Effector memory CD4-positive, alpha-beta T cell (primary cell): Measurements from ENCODE around the gene FLNB.
"Not testable (repeated sequence)": the region's sequence is repeated elsewhere in the genome, so short reads cannot be mapped to it uniquely, and the experiment has no call there.

Source experiments
- DNase-seq, 3 donors: peaks; one replicate each; pipeline ENCODE4 v3.0.0-alpha.2; 2020
- H3K27ac ChIP-seq: 2 replicates; pipeline ENCODE4 v1.7.0; 2013; ENCODE audit warnings: mild to moderate bottlenecking, low read length, moderate library complexity; ENCODE audit not compliant: insufficient read depth, poor library complexity, severe bottlenecking
- H3K27me3 ChIP-seq: replicated peaks from 2 replicates; pipeline ENCODE4 v1.7.0; 2013; ENCODE audit warnings: mild to moderate bottlenecking, low read length; ENCODE audit not compliant: insufficient read depth, control insufficient read depth, poor library complexity, severe bottlenecking
- H3K36me3 ChIP-seq: 2 replicates; pipeline ENCODE4 v1.7.0; 2013; ENCODE audit warnings: mild to moderate bottlenecking, low read length, moderate library complexity; ENCODE audit not compliant: control insufficient read depth, insufficient read depth
- H3K4me1 ChIP-seq: 2 replicates; pipeline ENCODE4 v1.7.0; 2013; ENCODE audit warnings: low read length, mild to moderate bottlenecking; ENCODE audit not compliant: control insufficient read depth, insufficient read depth, poor library complexity, severe bottlenecking
- H3K4me3 ChIP-seq: 2 replicates; pipeline ENCODE4 v1.7.0; 2013; ENCODE audit warnings: low read length, low read depth, mild to moderate bottlenecking; ENCODE audit not compliant: insufficient read depth, poor library complexity, severe bottlenecking
- H3K9me3 ChIP-seq: 2 replicates; pipeline ENCODE4 v1.7.0; 2013; ENCODE audit warnings: mild to moderate bottlenecking, low read length, moderate library complexity; ENCODE audit not compliant: control insufficient read depth

The FLNB gene

DNA sequence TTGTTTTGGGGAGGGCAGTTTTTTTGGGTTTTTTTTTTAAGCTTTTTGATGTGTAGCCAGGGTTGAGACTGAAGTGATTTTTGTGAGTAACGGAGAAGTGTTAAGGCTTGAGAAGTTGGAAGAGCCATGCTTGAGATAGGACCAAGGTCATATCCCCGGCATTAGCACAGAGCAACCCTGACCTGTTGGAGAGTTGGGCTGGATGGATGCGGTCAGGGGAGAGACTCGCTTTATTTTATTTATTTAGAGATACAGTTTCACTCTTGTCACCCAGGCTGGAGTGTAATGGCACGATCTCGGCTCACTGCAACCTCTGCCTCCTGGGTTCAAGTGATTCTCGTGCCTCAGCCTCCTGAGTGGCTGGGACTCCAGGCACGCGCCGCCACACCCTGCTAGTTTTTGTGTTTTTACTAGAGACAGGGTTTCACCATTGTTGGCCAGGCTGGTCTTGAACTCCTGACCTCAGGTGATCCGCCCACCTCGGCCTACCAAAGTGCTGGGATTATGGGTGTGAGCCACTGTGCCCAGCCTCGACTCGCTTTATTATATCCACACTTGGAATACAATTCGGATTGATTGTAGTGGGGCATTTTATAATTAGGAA, 43.5 kb downstream of the FLNB start:
- not testable (repeated sequence) for H3K27ac ChIP-seq, H3K4me3 ChIP-seq, H3K9me3 ChIP-seq, H3K4me1 ChIP-seq, H3K27me3 ChIP-seq, H3K36me3 ChIP-seq, DNase-seq

DNA sequence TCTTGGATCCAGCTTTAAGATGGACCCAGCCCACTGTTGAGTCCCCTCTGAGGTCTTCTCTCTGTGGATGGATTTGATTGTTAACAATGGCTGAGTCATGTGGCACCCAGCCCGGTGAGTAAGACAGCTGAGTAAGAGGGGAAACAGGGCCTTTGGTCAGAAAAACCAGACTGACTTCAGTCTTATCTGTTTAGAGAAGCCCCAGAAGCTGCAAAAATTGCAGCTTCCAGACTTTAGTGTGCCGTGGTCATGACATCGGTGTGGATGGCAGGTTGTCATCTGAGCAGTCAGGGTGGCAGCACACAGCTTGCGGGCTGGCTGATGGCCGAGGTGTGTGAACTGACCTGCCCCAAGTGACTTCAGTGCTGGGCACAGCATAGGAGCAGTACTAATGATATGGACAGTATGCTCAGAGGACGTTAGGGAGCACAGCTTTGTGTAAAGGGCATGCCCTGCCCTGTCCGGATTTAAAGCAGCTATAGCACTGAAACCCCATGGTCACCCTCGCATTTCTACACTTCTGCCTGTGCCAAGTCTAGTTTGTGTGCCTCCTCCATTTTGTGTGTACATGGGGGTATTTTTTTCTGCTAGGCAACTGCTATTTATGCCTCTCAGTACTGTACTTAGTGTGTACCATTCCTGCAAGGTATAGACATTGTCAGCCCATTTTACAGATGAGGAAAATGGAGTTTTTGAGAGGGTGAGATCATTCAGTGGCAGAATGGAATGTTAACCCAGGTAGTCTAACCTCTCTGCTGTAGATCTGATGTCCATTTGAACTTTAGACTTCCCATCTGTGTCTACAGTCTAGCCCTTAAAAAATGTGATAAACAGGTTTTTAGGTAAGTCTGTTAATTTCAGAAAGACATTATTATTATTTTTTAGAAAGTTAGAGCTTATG, 44.4 kb downstream of the FLNB start:
- DNase-seq, result no peak
- Histone ChIP-seq H3K27me3 (no peaks in the 10 kb centered on the region), H3K9me3 (no peaks in the 10 kb centered on the region), H3K4me1 (no peaks in the 10 kb centered on the region), H3K36me3 (no peaks in the 10 kb centered on the region), H3K27ac (no peak overlapping the region), H3K4me3 (no peak overlapping the region)

DNA sequence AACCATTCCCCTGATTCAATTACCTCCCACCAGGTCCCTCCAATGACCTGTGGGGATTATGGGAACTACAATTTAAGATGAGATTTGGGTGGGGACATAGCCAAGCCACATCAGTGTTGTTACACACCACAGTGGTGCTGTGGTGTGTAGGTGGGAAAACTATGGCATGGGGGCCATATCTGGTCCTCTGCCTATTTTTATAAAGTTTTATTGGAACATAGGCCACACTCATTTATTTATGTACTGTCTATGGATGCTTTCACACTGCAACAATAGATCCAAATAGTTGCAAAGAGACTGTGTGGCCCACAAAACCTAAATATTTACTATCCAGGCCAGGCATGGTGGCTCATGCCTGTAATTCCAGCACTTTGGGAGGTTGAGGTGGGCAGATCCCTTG, 46.4 kb downstream of the FLNB start:
- H3K4me1 ChIP-seq, result no peaks in the 10 kb centered on the region
- no peaks in the 10 kb centered on the region for H3K9me3 ChIP-seq
- DNase-seq, result no peak
- no peaks in the 10 kb centered on the region for H3K36me3 ChIP-seq
- H3K27ac ChIP-seq, result no peak overlapping the region
- H3K27me3 ChIP-seq, result no peaks in the 10 kb centered on the region
- H3K4me3 ChIP-seq, result no peak overlapping the region

DNA sequence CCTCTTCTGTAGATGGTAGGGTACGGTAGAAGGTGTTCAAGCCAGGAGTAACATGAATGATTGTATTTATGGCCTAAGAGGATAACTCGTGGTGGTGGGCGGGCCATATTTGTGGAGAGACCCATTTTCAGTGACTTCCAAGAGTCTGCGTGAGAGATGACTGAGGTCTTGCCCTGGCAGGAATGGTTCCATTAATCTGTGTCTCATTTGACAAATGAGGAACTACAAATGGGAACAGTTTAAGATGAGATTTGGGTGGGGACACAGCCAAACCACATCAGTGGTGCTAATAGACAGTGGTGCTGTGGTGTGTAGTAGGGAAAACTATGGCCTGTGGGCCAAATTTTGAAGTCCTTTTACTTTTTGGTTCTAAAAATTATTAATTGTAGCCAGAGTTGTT, 47.1 kb downstream of the FLNB start:
- Histone ChIP-seq H3K4me3 (no peak overlapping the region), H3K9me3 (no peaks in the 10 kb centered on the region), H3K27me3 (no peaks in the 10 kb centered on the region), H3K4me1 (no peaks in the 10 kb centered on the region), H3K36me3 (no peaks in the 10 kb centered on the region), H3K27ac (no peak overlapping the region)
- no peak for DNase-seq

DNA sequence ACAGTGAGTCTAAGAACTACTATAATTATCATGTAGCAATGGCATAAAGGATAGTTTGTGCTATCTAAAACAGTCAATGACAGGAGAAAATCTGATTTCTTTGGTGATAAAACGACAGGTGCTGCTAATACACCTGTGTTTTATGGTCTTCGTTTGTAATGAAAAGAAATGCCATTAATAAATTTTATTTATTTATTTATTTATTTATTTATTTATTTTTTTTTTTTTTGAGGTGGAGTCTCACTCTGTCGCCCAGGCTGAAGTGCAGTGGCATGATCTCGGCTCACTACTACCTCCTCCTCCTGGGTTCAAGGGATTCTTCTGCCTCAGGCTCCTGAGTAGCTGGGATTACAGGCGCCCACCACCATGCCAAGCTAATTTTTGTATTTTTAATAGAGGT, 47.7 kb downstream of the FLNB start:
- H3K27me3 ChIP-seq, H3K4me3 ChIP-seq, H3K27ac ChIP-seq, H3K36me3 ChIP-seq, DNase-seq, H3K4me1 ChIP-seq, H3K9me3 ChIP-seq: not testable (repeated sequence)

DNA sequence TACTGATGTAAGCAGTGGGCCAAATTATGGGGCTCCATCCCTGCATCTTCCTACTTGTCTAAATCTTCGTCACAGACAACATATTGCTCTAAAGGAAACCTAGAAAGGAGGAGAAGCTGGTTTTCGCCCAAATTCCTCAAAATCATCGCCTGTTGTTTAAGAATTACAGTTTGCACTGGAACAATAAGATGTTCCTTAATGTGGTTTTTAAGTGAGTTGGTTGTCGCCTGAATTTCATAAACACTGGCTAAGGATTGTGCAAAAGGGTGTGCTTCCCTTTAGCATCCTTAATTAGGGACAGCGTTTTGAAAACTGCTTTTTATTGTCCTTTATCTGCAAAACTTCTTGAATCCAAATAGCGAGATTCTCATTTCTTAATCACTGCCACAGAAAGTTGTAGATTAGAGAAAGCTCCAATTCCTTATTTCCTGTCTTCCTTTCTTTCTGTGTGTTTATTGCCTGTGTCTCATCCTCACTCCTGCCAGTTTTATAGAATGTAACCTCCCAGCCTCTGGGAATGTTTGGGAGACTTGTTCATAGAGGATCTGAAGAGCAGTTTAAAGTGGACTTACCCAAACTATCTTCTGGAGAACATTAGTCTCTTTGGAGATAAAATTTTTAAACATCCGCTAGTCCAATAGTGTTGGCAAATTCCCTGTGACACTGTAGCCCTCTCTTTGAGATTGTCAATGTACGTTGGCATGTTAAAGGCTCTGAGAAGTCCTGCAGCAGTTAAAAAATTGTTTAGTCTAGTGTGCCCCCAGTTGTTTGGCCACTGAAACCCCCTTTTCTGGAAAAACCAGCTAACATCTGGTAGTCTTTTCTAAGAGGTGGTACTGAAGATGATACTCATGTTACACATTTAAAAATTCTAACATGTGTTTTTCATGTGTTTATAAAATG, 50.4 kb downstream of the FLNB start:
- no peak for DNase-seq
- Histone ChIP-seq H3K4me1 (no peaks in the 10 kb centered on the region), H3K27ac (no peak overlapping the region), H3K27me3 (no peaks in the 10 kb centered on the region), H3K4me3 (no peak overlapping the region), H3K9me3 (no peaks in the 10 kb centered on the region), H3K36me3 (no peaks in the 10 kb centered on the region)

DNA sequence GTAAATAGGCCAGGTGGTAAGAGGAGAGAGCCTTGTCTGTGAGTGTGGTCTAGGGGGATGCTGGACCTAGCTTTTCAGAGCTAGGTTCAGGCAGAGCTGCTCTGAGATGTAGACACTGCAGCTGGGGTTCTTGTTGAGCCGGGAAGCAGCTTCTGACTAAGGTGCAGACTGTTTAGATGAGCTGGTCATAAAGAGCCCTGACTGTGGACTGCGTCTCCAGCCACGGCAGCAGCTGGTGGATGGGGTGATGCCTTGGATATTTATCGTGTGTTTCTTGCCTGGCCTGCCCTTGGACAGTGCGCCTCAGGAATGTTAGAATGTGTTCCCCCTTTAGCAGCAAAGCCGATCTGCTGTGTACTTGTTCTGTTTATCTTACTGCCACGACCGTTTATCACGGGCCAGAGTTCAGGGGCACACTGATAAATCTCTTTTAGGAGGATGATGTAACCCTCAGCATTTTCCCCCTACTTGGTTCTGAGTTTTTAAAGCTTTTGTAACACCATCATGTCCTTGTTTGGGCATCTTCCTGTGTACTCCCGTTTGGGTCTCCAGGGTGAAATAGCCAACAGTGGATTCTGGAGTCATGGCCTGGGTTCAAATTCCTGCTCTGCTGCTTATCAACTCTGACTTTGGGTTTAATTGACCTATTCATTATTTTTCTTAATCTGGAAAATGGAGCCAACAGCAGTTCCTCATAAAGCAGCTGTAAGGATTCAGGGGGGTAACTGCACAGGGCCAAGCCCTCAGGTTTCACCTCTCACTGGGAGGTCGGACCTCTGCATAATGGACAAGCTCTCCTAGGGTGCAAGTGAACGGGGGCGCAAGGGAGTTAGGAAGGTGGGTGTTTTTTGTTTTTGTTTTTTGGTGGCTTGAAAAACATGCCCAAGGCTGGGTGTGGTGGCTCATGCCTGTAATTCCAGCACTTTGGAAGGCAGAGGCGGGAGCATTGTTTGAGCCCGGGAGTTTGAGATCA, 51.4 kb downstream of the FLNB start:
- no peak overlapping the region for H3K4me3 ChIP-seq
- no peak for DNase-seq
- H3K27me3 ChIP-seq, result no peaks in the 10 kb centered on the region
- no peaks in the 10 kb centered on the region for H3K36me3 ChIP-seq
- H3K27ac ChIP-seq, result no peak overlapping the region
- H3K4me1 ChIP-seq, result no peaks in the 10 kb centered on the region
- H3K9me3 ChIP-seq, result no peaks in the 10 kb centered on the region

DNA sequence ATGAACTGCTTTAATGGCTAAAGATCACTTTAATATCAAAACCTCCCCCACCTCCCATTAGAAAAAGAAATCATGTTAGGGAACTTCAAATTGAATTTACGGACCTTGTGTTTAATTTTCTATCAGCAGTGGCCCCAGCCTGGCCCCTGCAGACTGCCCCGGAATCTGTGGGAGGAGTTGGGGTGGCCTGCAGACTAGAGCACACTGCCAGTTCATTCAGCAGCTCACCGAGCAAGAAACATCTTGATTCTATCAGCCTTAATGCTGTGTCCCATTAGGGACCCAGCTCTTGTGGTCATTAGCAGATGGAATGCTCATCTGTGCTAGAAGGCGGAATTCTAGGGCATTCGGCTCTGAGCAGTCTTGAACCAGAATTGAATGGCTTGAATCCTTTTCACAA, 54.2 kb downstream of the FLNB start:
- no peak for DNase-seq
- H3K4me3 ChIP-seq, result no peak overlapping the region
- no peaks in the 10 kb centered on the region for H3K36me3 ChIP-seq
- H3K27ac ChIP-seq, result no peak overlapping the region
- H3K9me3 ChIP-seq, result no peaks in the 10 kb centered on the region
- no peaks in the 10 kb centered on the region for H3K4me1 ChIP-seq
- no peaks in the 10 kb centered on the region for H3K27me3 ChIP-seq

DNA sequence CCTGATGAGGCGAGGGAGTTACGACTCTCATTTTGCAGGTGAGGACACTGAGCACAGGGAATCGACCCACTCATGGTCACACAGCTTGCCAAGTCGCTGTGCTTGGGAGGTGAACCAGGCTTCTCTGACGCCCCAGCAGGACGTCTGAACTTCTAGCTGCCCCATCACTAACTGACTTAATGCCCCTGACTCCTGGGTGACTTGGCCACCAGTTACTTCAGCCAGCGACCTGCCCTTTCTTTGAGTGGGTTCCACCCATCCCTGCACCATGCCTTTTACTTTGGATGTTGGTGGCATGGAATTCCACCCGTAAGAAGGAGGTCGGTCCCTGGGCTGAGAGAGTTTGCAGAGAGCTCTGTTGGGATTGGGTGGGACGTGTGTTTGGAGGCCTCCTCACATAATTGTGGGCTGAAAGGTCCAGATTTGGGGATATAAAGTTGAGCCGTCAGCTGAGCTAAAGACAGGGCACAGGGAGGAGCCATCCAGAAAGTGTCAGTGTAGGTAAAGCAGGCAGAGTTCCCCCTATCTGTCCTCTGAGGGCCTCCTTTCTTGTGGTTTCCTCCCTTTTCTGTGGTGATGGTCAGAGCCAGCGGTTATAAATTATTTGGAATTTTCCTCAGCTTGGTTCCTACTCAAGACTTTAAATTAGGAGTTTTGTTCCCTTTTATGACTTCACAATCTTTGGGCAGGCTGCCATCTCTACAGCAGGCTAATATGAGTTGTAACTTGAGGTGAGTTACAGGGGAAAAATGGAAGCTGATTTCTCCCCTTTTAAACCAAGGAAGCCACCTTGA, 55.0 kb downstream of the FLNB start:
- DNase-seq, result no peak

More for the DNA sequence above, 55.0 kb downstream of the FLNB start:
- no peaks in the 10 kb centered on the region for H3K36me3 ChIP-seq
- no peaks in the 10 kb centered on the region for H3K4me1 ChIP-seq
- no peaks in the 10 kb centered on the region for H3K27me3 ChIP-seq
- H3K9me3 ChIP-seq, result no peaks in the 10 kb centered on the region
- H3K27ac ChIP-seq, result no peak overlapping the region
- H3K4me3 ChIP-seq, result no peak overlapping the region
